ENCODE data around the gene TNIK. TPM values are rescaled to one million over a fixed set of nuclear protein-coding genes. Genes with fewer than 3 reads are reported as not detected.
A peak's percentile ranks its signal among the peaks of the same experiment; 100 is the strongest.

The TNIK gene
- total and polyA plus RNA-seq, 8 donors: 2.1 to 40.2 (median 10.1) TPM

DNA sequence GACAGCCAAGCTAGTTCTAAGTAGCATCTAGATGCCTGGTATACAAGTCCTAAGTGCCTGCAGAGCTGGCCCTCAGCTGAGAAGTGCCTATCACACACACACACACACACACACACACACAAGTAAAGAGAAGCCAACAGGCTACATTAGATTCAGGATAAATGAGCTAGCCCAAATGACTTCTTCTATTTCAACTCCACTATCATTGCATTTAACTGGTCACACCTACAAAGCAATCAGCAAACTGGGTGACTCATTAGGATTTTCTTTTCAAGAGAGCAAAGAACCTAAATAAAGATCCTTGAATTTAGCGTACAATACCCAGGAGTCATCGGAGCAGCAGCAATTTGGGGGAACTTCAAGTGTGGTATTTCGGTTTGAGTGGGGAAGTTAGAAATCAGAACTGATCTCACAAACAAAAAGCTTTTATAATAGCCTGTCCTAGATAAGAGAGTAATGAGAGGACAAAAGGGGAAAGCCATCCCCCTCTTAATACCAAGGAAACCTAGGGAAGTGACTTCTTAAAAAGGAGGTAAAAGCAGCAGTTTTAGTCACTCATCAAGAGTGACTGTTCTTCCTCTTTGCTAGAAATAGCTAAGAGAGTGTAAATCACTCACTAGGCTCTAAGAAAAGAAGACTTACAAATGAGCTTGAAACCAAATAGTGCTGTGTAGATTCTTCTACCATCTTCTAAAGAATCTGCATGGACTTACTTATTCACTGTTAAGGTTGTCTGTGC, 112.7 kb downstream of the TNIK start:
- WGBS, 5 donors: 19 to 35% (median 26%) methylated on average over 3 of the region's 3 CpGs
- peak overlapping the region in 3 of 5 donors; percentile 7 to 59 (median 55) for H3K27ac ChIP-seq

GRCh38 chr3:171346582-171347300, 113.5 kb downstream of the TNIK start:
- peaks cover 0 to 53% (median 14%) of the 10 kb centered on the region in 4 donors for H3K4me1 ChIP-seq
- TF ChIP-seq, protein P1, sequence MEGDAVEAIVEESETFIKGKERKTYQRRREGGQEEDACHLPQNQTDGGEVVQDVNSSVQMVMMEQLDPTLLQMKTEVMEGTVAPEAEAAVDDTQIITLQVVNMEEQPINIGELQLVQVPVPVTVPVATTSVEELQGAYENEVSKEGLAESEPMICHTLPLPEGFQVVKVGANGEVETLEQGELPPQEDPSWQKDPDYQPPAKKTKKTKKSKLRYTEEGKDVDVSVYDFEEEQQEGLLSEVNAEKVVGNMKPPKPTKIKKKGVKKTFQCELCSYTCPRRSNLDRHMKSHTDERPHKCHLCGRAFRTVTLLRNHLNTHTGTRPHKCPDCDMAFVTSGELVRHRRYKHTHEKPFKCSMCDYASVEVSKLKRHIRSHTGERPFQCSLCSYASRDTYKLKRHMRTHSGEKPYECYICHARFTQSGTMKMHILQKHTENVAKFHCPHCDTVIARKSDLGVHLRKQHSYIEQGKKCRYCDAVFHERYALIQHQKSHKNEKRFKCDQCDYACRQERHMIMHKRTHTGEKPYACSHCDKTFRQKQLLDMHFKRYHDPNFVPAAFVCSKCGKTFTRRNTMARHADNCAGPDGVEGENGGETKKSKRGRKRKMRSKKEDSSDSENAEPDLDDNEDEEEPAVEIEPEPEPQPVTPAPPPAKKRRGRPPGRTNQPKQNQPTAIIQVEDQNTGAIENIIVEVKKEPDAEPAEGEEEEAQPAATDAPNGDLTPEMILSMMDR (IDR thresholded peaks at IDR 0.05): no peak
- no peak for TF ChIP-seq EP300 (IDR thresholded peaks at IDR 0.05)
- no peak for TF ChIP-seq POLR2A (IDR thresholded peaks at IDR 0.05)
- no peak overlapping the region for H3K4me3 ChIP-seq
- WGBS, 5 donors: 83 to 96% (median 91%) methylated on average over 3 of the region's 3 CpGs
- no peaks in the 10 kb centered on the region for H3K36me3 ChIP-seq
- DNase-seq: peak in 1 of 2 donors; percentile 28
- intact Hi-C loops (cut with DNase I; ENCODE audit: low total_unique reads): no loop called here
- H3K27me3 ChIP-seq: no peaks in the 10 kb centered on the region
- H3K27ac ChIP-seq: peak overlapping the region in 3 of 5 donors; percentile 7 to 59 (median 55)
- no peaks in the 10 kb centered on the region for H3K9me3 ChIP-seq

More for the DNA sequence above, 112.7 kb downstream of the TNIK start:
- peak in 1 of 2 donors; percentile 19 for DNase-seq
- Histone ChIP-seq H3K4me3 (no peak overlapping the region), H3K36me3 (no peaks in the 10 kb centered on the region), H3K9me3 (no peaks in the 10 kb centered on the region), H3K4me1 (peaks cover under 1 to 56% (median 15%) of the 10 kb centered on the region in 4 donors), H3K27me3 (no peaks in the 10 kb centered on the region)
- intact Hi-C loops (cut with DNase I; ENCODE audit: low total_unique reads): no loop called here
- TF ChIP-seq POLR2AphosphoS5 (IDR thresholded peaks at IDR 0.05) (peak in 1 of 3 donors; percentile 12), POLR2A (IDR thresholded peaks at IDR 0.05) (no peak)

DNA sequence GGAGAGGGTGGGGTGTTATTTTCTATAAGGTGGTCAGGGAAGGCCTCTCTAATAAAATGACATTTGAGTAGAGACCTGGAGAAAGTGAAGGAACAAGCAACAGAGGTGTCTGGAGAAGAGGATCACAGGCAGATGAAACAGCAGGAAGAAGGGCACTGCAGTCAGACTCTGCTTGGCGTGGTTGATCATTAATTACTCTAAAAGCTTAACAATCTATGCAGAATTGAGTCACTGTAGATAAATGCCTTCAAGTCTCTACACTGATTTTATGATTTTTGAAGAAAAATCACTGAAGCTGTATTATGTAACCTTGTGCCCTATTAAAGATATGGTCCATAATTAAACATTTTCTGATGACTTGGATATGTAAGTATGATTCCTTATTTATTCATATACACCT, 114.2 kb downstream of the TNIK start:
- WGBS, 5 donors: 62 to 91% (median 81%) methylated on average over 1 of the region's 1 CpG
- H3K4me3 ChIP-seq: no peak overlapping the region
- intact Hi-C loops (cut with DNase I; ENCODE audit: low total_unique reads): no loop called here
- peaks cover 0 to 49% (median 13%) of the 10 kb centered on the region in 4 donors for H3K4me1 ChIP-seq
- no peaks in the 10 kb centered on the region for H3K36me3 ChIP-seq
- H3K9me3 ChIP-seq: no peaks in the 10 kb centered on the region
- no peak for DNase-seq
- no peak overlapping the region for H3K27ac ChIP-seq
- no peaks in the 10 kb centered on the region for H3K27me3 ChIP-seq
- TF ChIP-seq POLR2A (IDR thresholded peaks at IDR 0.05) (no peak), POLR2AphosphoS5 (IDR thresholded peaks at IDR 0.05) (no peak), EP300 (IDR thresholded peaks at IDR 0.05) (no peak)
- TF ChIP-seq, protein P1 (IDR thresholded peaks at IDR 0.05): no peak

DNA sequence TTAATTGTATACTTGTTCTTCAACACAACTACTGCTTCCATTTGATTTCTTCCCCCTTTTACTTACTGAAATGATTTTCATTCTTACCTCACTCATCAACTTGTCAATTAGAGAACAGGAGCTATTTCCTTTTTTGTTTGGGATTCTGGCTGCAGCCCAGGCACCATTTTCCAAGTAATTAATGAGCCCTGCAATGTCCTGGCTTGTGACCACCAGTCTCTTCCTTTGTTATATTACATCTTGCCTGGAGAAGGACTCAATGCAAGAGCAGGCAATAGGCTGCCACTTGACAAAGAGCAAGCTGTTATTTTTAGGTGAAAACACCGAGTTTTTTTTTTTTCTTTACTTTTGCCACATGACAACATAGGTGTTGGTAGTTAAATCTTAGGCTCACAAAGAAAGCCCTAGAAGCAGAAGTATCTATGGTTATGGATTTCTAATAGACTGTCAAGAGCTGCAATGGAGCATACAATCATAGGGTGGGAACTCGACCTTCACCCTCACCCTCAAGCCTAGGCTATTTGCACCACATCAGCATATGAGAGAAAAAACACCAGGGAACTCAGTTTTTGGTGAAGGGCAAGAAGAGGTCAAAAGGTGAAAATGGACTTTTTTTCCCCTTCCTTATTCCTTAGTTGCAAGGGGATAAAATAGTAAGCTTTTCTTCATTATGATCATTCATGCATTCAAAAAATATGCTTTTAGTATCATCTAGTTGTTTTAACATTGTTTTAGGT, 114.9 kb downstream of the TNIK start:
- no peaks in the 10 kb centered on the region for H3K27me3 ChIP-seq
- no peak overlapping the region for H3K27ac ChIP-seq
- no peak overlapping the region for H3K4me3 ChIP-seq
- H3K4me1 ChIP-seq: peaks cover 0 to 56% (median 19%) of the 10 kb centered on the region in 4 donors
- no peak for TF ChIP-seq EP300 (IDR thresholded peaks at IDR 0.05)
- TF ChIP-seq POLR2A (IDR thresholded peaks at IDR 0.05): no peak
- TF ChIP-seq, protein P1 (IDR thresholded peaks at IDR 0.05): no peak
- no peak for TF ChIP-seq POLR2AphosphoS5 (IDR thresholded peaks at IDR 0.05)
- H3K9me3 ChIP-seq: no peaks in the 10 kb centered on the region
- intact Hi-C loops (cut with DNase I; ENCODE audit: low total_unique reads): no loop called here
- no peaks in the 10 kb centered on the region for H3K36me3 ChIP-seq
- 69 to 81% (median 79%) methylated on average over 2 of the region's 2 CpGs for WGBS, 5 donors
- DNase-seq: no peak

Data from stomach (tissue), 9 donors.